ENCODE measurements around the gene PRKN.

DNA sequence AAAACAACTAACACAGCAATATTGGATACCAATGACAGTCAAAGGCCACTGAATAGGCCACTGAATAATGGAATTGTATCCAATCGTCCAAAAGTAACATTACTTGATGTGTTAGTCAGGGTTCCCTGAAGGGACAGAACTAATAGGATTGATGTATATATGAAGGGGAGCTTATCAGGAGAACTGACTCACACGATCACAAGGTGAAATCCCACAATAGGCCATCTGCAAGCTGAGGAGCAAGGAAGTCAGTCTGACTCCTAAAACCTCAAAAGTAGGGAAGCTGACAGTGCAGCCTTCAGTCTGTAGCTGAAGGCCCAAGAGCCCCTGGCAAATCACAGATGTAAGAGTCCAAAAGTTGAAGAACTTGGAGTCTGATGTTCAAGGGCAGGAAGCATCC lies 571.4 kb downstream of the PRKN start:
- TF ChIP-seq, protein P1, sequence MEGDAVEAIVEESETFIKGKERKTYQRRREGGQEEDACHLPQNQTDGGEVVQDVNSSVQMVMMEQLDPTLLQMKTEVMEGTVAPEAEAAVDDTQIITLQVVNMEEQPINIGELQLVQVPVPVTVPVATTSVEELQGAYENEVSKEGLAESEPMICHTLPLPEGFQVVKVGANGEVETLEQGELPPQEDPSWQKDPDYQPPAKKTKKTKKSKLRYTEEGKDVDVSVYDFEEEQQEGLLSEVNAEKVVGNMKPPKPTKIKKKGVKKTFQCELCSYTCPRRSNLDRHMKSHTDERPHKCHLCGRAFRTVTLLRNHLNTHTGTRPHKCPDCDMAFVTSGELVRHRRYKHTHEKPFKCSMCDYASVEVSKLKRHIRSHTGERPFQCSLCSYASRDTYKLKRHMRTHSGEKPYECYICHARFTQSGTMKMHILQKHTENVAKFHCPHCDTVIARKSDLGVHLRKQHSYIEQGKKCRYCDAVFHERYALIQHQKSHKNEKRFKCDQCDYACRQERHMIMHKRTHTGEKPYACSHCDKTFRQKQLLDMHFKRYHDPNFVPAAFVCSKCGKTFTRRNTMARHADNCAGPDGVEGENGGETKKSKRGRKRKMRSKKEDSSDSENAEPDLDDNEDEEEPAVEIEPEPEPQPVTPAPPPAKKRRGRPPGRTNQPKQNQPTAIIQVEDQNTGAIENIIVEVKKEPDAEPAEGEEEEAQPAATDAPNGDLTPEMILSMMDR (conservative IDR thresholded peaks at IDR 0.05; ENCODE audit: low read depth, low read length): no peak
- TF ChIP-seq EZH2 (IDR thresholded peaks at IDR 0.05; ENCODE audit: borderline replicate concordance, low read depth, low read length, poor library complexity, severe bottlenecking): no peak

All from A673 (cell line).